ENCODE data around the gene MT1M.

DNA sequence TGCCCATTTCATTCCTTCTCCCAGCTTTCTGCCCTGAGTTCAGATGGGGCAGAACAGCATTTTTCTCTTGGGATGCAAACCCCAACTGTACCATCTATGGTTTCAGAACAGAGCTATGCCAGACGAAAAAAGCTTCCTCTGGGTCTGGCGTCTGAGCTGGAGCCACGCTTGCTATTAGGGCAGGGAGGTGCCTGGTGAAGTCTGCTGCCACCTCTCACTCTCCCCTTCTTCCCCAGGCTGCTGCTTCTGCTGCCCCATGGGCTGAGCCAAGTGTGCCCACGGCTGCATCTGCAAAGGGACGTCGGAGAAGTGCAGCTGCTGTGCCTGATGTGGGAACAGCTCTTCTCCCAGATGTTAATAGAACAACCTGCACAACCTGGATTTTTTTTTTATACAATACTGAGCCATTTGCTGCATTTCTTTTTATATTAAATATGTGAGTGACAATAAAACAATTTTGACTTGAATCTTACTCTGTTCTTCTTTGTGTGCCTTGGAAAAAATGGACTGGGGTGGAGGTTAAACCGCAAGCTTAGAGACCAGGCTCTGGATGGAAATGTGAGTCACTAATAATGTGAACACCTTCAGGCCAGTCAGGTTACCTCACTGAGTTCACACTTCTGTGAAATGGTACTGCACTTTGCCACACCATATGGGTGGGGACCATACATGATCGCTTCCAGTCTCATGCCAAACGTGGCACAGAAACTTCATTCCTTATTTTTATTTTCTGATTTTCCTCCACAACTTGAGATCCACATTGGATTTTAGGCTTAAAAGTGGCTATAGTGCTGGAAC is 4.4 kb downstream of the MT1M start:
- TF ChIP-seq, protein P1, sequence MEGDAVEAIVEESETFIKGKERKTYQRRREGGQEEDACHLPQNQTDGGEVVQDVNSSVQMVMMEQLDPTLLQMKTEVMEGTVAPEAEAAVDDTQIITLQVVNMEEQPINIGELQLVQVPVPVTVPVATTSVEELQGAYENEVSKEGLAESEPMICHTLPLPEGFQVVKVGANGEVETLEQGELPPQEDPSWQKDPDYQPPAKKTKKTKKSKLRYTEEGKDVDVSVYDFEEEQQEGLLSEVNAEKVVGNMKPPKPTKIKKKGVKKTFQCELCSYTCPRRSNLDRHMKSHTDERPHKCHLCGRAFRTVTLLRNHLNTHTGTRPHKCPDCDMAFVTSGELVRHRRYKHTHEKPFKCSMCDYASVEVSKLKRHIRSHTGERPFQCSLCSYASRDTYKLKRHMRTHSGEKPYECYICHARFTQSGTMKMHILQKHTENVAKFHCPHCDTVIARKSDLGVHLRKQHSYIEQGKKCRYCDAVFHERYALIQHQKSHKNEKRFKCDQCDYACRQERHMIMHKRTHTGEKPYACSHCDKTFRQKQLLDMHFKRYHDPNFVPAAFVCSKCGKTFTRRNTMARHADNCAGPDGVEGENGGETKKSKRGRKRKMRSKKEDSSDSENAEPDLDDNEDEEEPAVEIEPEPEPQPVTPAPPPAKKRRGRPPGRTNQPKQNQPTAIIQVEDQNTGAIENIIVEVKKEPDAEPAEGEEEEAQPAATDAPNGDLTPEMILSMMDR (conservative IDR thresholded peaks at IDR 0.05 in 1 of 2, IDR thresholded peaks at IDR 0.05 in 1 of 2; ENCODE audit: low read depth in 1 of 2, low read length in 2 of 2), result no peak
- no peak for TF ChIP-seq EZH2 (IDR thresholded peaks at IDR 0.05; ENCODE audit: low read length, missing control alignments)
